SIG-M5 treated with dmso at 0.1 percent for 504 hours (cell line): ENCODE measurements around the gene ZNF783.
A peak's percentile ranks its signal among the peaks of the same experiment; 100 is the strongest.

ENCODE experiments used
- DNase-seq: peaks from one replicate; lab custom pipeline; 2025; ENCODE audit not compliant: unreplicated experiment; lab: John Stamatoyannopoulos, UW

The ZNF783 gene

GRCh38 chr7:149280661-149281507 lies 18.9 kb downstream of the ZNF783 start:
- DNase-seq = no peak

GRCh38 chr7:149281508-149282330 lies 19.7 kb downstream of the ZNF783 start:
- no peak for DNase-seq

DNA sequence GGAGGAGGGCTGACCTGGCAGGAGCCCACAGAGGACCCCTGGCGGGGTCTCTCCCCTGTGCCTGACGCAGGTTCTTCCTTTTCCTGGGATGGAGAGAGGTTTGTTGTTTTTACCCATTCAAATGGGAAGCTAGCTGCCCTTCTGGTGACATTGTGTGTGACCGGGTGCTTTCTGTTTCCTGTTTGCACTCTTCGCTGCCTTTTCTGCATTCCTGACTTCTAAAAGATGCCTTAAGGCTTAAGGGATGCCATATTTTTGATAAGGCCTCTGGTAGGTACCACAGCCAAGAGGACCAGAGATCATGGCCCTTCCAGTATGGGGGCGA lies 20.3 kb downstream of the ZNF783 start:
- no peak for DNase-seq

GRCh38 chr7:149283321-149283720 lies 21.3 kb downstream of the ZNF783 start:
- DNase-seq = no peak

- DNase-seq = no peak
Observed at GRCh38 chr7:149284343-149284742, 22.3 kb downstream of the ZNF783 start.

DNA sequence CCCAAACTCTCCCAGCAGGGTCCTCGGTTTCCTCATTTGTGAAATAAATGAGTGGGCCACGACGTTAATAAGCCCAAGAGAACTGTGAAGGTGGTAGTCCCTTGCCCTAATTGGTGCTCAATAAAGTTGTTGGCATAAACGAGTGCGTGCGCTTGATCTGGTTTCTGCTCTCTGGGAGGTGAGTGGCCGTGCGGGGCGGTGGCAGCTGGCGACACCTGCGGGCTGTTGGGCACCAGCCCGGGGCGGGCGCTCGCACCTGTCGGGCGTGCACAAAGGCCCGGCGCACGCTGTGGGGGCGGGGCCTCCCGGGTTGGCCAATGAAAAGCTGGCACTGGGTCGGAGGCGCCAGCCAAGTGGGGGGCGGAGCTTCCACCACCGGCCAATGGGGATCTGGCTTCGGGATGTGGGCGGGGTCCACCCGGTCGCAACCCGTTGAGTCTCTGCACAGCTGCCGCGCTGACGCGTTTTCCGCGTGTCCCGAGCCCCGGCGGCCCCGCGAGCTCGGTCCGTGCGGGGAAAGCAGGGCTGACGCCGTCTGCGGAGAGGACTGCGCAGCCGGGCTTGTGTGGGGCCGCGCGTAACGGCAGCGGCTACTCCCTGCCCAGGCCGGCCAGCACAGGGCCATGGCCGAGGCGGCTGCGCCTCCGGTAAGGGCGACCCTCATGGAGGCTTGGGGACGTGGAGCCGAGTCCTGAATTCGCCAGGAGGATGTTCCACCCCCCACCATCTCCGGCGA lies 23.0 kb downstream of the ZNF783 start:
- peak; percentile 65 for DNase-seq

- DNase-seq = no peak
Observed at GRCh38 chr7:149285603-149286002, 23.6 kb downstream of the ZNF783 start.

DNA sequence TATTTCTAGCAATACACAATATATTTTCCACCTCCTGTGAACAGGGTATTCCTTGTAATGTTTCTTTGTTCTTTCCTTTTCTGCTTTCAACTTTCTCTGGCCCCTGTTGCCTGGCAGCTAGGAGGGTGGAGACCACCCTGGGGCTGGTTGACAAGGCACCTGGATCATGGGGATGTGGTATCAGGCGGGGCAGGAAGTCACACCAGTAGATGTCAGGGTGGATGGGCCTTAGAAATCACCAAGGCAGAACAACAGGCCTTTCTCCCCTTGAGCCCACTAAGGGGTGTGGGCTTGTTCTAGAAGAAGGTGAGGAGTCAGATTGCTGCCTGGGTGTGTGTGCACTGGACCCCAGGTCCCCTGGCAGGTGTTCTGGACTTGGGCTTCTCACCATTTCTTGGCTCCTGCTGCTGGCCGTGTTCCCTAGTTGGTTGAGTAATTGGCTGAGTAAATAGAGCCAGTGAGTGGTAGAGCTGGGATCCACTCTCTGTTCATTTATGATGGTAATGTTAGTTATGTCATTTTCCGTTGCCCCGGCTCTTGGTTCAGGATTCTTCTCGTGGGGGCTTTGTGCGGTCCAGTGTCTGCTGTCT lies 24.9 kb downstream of the ZNF783 start:
- DNase-seq = no peak

DNA sequence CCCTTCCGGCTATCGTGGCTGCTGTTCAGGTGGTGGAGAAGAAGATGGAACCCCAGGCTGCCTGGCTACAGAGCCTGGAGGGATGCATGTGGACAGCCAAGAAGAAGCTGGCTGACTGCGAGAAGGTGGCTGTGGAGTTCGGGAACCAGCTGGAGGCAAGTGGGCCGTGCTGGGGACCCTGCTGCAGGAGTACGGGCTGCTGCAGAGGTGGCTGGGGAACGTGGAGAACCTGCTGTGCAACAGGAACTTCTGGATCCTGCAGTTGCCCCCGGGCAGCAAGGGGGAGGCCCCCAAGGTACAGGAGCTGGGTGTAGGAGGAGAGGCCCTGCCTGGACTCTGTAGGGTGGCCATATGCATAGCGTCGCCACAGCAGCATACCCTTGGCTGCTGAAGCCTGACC lies 25.6 kb downstream of the ZNF783 start:
- DNase-seq = no peak

GRCh38 chr7:149289262-149289661 lies 27.3 kb downstream of the ZNF783 start:
- no peak for DNase-seq

DNA sequence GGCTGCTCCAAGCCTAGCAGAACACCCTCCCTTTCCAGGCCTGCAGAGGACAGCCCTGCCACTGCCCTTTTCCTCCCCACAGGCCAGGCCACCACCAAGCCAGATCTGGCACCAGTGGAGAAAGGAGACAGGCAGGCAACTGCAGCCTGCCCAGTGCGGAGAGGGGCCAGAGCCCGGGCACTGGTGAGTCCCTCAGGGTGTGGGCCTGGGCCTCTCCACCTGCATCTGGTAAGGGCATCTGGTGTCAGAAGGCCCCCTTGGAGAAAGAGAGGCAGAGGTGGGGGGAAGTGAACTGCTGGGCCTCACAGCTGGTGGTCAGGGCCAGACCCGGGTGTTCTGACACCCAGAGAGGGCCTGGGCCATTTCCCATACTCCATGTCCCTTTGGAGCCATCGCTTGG lies 27.9 kb downstream of the ZNF783 start:
- DNase-seq = no peak

DNA sequence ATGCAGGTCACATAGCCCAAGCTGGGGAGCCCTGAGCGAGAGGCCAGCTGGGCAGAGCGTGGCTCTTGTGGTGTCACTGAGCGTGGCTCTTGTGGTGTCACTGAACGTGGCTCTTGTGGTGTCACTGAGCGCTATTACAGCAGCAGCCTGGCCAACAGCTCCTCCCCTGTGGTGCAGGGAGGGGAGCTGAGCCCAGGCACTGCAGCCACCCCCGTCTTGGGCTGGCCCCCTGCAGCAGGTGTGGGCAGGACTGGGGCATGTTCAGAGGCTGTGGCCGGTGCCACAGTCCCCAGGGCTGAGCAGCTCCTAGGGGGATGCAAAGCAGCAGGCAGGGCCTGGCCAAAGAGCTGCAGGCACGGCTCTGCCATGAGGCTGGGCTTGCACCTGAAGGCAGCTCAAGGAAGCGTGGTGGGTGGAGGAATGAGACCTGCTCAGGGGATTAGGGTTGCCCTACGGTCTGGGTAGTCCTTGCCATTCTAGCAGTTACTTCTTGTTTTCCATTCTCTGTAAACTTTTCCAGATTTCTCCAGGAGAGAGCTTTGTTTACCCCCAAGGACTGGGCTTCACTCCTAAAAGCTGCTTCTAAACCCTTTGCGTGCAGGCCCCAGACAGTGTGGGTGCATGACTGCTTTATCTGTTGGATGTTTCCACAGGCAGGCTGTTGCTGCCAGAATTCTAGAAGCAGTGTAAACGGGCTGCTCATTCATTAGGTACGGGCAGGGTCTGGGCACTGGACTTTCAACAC lies 29.2 kb downstream of the ZNF783 start:
- no peak for DNase-seq

- DNase-seq = no peak
Observed at GRCh38 chr7:149291781-149292461, 29.9 kb downstream of the ZNF783 start.

DNA sequence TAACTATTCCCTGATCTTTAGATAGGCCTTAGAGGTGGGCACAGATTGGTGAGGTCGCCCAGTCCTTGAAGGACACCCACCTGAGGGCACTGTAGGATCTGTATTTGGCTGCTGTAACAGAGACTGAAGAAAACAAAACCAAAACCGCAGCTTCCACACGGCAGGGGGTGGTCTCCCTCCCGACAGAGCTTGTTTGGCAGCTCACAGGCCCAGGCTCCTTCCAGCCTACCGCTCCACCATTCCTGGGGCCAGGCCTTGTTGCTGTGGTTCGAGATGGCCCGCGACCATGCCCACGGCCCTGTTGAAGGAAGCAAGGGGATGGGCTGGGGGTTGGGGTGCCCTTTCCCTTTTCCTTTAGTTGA lies 30.4 kb downstream of the ZNF783 start:
- no peak for DNase-seq

GRCh38 chr7:149293338-149293737 lies 31.3 kb downstream of the ZNF783 start:
- no peak for DNase-seq

- DNase-seq = no peak
Observed at GRCh38 chr7:149293946-149294633, 32.1 kb downstream of the ZNF783 start.

GRCh38 chr7:149294634-149295480 lies 32.9 kb downstream of the ZNF783 start:
- no peak for DNase-seq

GRCh38 chr7:149295481-149295850 lies 33.5 kb downstream of the ZNF783 start:
- DNase-seq = no peak

DNA sequence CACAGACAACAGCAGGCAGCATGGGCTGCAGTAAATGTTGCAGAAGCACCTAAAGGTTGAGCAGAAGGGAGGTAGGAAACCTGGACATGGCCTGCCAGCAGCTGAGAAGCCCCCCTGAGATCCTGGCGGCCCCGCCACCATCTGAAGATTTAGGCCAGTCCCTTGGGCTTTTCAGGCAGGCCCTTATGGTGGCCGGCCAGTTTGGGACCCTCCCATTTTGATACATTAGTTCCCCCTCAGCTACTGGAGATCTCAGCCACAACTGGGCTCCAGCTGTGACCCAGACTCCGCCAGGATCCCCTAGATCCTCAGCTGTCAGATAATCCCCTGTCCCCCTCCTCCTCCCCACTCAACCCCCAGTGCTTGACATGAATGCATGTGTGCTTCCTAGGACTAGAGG lies 34.4 kb downstream of the ZNF783 start:
- no peak for DNase-seq
